GM18502 (cell line): ENCODE data around the gene PHB1.
"Not testable (repeated sequence)": the region's sequence is repeated elsewhere in the genome, so short reads cannot be mapped to it uniquely, and the experiment has no call there.

Experiments
- ATAC-seq: cut with Tn5 transposase; IDR thresholded peaks from one replicate; pipeline ENCODE4 v1.9.1; 2021; ENCODE audit warnings: mild to moderate bottlenecking; ENCODE audit not compliant: unreplicated experiment, poor library complexity

The PHB1 gene

DNA sequence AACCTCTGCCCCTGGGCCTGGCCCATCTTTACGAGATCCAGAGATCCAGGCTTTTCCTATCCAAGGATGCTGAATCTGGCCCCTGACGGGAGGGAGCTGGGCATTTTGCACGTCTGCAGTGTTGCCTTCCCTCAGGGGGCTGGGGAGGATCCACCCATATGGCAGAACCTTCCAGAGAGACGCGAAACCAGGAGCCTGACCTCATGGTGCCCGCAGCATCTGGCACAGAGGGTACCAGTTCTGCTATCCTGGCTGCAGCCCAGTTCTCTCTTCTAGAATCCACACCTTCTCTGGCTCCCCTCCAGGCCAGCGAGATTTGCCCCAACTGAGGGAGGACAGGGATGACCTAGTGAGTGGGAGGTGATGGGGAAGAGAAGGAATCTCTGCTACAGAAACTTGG, 32.1 kb downstream of the PHB1 start:
- ATAC-seq, result no peak

DNA sequence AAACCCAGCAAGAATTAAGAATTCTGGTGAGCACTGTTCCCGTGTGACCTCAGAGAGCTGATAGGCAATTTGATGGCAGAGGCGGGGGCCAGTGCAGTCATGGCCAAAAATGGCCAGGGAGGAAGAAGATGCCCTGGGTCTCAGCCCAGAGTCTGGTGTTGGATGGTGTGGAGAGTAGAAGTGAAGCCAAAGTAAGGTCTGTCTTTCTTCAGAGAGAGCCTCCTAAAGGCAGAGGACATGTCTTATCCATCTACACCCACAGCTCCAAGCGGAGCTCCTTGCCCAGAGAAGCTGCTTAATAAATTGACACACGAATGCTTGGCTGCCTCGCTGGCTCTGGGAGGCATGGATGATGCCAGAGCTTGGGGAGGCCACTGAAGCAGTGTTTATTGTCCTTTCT, 32.9 kb downstream of the PHB1 start:
- ATAC-seq, result no peak

DNA sequence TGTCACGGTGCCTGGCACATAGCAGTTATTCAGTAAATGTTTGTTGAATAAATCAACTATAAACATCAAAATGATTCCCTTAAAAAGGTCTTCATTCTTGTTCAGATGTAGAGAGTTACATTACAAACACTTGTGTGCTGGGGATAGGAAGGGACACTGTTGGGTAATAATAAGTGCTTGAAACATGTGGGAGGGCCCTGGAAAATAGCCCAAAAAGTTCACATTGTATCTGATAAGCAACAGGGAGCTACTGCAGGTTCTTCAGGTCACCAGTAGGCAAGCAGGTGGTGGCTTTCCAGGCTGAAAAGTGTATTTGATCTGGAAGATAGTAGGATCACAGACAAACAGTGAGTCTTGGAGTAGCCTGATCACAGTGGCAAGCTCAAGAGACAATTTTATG, 33.6 kb downstream of the PHB1 start:
- no peak for ATAC-seq

DNA sequence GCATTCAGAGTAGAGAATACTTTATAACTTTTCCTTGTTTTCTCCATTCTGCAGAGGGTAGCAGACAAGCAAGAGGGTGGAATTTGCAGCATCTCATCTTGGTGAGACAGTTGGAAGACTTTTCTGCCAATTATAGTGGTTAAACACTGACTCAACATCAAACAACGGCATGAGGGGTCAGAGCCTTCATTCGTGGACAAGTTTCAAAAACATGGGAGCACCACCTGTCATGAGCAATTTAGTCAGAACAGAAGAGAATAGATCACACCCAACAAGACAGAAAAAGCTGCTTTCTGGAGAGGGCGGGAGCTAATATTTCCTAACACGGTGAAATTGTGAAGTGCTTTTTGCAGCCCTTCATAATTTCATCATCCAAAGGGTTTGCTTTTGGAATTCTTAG, 34.8 kb downstream of the PHB1 start:
- ATAC-seq, result no peak

DNA sequence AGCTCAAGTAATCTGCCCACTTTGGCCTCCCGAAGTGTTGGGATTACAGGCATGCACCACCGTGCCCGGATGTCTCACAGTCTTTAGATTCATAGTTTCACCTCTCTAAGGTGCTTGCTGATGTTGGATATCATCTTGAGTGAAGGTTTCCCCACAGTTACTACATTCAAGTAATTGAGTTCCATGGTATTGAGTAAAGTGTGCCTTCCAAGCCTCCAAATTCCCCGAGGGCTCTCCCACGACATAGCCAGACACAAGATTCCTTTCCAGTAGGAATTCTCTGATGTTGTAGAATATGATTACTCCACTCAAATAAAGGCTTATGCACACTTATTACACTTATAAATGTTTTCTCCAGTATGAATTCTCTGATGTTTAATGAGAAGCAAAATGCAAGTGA, 36.4 kb downstream of the PHB1 start:
- ATAC-seq, result no peak

DNA sequence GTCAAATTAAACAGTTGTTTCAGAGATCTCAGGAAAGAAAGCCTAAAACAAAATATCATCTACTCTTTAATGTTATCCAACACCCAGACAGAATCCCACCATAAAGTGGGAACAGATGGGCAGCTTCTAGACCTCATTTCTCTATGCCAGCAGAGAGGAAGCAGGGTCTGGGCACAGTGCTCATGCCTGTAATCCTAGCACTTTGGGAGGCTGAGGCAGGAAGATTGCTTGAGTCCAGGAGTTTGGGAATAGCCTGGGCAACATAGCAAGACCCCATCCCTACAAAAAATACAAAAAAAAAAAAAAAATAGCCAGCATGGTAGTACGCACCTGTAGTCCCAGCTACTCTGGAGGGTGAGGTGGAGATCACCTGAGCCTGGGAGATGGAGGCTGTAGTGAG, 39.1 kb downstream of the PHB1 start:
- ATAC-seq, result no peak

DNA sequence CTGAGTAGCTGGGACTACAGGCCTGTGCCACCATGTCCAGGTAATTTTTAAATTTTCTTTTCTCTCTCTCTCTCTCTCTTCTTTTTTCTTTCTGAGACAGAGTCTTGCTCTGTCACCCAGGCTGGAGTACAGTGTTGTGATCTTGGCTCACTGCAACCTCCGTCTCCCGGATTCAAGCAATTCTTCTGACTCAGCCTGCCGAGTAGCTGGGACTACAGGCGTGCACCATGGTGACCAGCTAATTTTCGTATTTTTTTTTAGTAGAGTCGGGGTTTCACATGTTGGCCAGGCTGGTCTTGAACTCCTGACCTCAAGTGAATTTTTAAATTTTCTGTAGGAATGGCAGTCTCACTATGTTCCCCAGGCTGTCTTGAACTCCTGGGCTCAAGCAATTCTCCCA, 41.6 kb downstream of the PHB1 start:
- ATAC-seq, result no peak

DNA sequence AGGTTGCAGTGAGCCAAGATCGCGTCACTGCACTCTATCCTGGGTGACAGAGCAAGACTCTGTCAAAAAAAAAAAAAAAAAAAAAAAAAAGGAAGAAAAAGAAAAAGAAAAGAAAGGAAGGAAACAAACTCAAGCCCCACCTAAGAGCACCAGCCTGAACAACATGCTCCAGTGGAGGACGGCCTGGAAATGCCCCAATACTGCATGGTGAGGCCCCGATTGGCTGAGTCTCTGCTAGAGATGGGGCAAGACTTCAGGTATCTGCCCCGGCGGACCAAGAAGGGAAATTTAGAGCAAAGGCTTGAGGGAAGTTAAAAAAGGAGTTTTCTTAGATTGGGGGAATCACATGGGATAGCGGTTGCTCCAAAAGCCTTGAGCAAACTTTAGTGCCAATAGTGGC, 42.3 kb downstream of the PHB1 start:
- ATAC-seq, result no peak

DNA sequence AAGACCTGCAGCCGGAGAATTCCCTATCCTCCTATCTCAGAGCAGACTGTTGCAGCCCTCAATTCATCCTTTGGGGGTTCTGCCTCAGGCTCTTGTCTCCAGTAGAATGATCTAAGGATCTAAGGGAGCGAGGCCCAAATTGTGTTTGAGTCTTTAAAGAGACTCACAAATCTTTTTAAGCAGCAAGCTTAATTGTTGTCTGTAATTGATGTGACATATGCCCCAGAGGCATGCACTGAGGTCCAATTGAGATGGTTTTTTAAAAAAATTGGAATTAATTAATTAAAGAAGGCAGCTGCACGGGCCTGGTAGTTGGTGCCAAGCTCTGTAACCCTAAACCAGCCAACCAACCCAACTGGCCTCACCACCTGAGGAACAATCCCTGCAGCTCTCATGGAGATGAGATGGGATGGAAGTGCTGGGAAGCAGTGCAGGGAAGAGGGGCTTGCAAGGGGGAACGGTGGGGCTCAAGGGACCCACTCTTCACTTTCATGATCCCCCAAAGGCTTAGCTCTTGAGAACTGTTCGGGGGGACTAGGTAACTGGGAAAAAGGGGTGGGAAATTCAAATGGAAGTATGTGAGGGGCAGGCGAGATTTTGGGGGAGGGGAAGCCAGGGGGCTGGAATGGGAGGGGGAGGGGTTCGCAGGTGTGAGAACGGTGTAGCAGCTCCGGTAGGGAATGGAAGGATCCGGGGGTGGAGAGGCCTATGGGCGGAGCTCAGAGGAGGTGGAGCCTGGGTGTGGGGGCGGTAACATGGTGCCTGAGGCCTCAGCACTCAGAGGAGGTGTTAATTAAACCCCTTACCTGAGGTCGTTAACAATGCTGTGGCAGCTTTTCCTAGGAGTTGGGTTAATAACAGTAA, 43.5 kb downstream of the PHB1 start:
- no peak for ATAC-seq

DNA sequence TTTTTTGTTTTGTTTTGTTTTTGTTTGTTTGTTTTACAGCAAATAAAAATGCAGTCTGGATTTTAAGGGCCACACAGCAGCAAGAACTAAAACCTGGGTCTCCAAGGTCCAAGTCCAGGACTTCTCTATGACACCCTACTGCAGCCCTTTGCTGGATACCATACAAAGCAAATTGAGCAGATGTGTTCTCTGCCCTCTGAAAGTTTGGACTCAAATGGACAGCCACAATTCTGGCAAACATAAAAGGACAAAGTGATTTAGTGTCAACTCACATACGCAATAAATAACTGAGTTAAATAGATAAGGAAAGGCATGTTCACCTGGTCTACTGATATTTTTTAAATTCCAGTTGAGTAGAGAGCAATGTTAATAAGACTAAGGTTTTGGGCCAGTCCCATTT, 44.9 kb downstream of the PHB1 start:
- no peak for ATAC-seq

DNA sequence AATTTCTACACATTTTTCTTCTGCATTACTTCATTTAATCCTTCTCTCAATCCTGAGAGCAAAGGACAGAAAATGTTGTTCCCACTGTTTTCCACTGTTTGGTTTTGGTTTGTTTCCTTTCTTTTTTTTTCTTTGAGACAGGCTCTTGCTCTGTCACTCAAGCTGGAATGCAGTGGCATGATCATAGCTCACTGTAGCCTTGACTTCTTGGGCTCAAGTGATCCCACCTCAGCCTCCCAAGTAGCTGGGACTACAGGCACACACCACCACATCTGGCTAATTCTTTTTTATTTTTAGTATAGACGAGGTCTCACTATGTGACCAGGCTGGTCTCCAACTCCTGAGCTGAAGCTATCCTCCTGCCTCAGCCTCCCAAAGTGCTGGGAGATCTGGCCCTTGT, 45.6 kb downstream of the PHB1 start:
- no peak for ATAC-seq

DNA sequence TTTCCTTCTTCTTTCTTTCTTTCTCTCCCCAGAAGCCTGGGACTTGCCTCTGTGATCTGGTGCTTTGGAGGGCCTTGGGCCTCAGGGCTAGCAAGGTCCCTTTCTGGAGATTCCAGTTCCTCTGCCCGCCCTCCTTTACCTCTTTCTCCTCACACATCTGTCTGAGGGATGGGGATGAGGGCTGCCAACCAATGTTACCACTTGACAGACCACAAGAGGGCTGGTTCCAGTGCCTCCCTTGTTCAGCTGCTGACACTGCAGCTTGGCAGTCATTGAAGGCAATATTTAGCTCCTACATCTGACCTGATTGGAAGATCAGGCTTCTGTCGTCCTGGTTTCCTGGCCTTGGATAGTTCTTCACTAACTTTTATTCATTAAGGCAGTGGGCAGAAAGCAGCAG, 49.0 kb downstream of the PHB1 start:
- no peak for ATAC-seq

DNA sequence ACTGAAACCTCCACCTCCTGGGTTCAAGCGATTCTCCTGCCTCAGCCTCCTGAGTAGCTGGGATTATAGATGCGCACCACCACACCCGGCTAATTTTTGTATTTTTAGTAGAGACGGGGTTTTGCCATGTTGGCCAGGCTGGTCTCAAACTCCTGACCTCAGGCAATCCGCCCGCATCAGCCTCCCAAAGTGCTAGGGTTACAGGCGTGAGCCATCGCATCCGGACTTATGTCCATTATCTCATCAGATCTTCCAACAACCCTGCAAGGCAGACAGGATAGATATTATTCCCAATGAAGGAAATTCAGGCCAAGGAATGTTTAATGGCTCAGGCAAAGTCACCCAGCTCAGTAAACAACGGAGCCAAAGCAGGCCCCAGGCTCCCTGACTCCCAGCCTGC, 49.6 kb downstream of the PHB1 start:
- not testable (repeated sequence) for ATAC-seq

DNA sequence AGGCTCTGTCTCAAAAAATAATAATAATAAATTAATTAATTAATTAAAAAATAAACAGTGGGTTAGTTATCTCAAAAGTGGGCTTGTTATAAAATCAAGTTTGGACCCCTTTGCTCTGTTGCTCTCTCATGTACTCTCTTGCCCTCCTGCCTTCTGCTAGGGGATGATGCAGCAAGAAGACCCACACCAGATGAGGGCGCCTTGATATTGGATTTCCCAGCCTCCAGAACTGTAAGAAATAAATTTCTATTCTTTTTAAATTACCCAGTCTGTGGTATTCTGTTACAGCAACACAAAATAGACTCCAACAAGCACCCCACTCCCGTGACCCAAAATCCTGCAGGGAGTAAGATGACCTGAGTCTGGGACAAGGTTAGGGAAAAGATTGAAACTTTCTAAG, 50.6 kb downstream of the PHB1 start:
- no peak for ATAC-seq

DNA sequence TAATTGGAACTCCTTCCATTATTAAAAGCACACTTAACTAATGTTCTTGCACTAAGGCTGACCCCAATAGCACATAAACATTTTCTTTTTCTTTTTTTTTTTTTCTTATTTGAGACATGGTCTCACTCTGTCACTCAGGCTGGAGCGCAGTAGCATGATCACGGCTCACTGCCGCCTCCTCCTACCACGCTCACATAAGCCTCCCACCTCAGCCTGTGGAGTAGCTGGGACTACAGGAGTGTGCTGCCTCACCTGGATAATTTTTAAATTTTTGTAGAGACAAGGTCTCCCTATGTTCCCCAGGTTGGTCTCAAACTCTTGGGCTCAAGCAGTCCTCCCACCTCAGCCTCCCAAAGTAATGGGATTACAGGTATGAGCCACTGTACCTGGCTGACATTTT, 51.4 kb downstream of the PHB1 start:
- no peak for ATAC-seq

DNA sequence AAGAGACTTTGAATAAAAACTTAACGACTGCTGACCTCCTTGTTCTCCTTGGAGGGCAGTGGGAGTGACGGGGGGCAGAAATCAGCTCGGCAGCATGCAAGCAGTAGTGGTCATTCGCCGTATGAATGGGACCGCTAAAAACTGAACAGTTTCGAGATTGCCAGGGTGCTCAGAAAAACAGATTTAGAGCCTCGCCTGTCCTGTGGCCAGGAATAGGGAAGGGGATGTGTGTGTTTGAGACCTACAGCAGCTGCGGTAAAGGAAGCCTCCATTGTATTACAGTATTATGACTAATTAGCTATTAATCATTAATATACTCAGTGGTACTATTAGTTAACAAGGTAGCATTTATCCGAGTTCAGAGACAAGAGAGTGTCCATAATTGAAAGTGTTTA, 52.0 kb downstream of the PHB1 start:
- ATAC-seq, result no peak

DNA sequence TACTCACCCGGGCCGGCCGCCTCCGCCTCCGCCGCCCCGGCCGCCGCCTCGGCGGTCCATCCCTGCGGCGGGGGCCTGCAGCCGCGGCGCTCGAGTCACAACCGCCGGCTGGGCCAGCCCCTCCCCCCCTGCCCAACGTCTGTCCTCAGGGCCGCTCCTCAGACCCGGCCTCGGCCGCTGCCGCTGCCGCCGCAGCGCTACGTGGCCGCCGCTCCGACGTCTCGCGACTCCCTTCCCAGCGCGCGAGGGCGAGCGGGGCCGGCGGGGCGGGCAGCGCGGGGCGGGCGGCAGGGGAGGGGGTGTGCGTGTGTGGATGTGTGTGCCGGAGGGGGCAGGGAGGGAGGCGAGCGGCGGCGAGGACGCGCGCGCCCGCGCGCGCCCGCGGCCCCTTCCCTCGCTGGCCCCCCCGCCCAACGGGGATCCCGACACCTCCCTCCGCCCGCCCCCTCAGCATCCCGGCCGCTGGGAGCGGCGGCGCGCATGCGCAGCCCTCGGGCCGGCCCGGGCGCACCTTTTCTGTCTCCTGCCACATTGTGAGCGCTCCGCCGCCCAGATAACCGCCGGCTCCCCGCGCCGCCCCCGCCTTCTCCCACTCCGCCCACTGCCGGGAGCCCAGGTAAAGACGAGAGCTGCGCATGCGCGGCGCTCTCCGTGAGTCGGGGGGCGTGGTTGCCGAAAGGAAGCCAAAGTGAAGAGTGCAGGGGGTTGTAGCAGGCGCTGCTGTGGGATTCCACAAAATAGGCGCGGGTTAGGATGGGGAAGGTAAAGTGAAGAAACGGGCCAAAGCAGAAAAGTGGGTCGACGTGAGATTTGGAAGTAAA, 52.6 kb downstream of the PHB1 start, which contains the start of gene ZNF652:
ZNF652 (minus strand) TSS at position 349 of the 821 bp plus-strand sequence. CDS start 44,525 bp downstream, outside the sequence.
- ATAC-seq, result peak; percentile 57

DNA sequence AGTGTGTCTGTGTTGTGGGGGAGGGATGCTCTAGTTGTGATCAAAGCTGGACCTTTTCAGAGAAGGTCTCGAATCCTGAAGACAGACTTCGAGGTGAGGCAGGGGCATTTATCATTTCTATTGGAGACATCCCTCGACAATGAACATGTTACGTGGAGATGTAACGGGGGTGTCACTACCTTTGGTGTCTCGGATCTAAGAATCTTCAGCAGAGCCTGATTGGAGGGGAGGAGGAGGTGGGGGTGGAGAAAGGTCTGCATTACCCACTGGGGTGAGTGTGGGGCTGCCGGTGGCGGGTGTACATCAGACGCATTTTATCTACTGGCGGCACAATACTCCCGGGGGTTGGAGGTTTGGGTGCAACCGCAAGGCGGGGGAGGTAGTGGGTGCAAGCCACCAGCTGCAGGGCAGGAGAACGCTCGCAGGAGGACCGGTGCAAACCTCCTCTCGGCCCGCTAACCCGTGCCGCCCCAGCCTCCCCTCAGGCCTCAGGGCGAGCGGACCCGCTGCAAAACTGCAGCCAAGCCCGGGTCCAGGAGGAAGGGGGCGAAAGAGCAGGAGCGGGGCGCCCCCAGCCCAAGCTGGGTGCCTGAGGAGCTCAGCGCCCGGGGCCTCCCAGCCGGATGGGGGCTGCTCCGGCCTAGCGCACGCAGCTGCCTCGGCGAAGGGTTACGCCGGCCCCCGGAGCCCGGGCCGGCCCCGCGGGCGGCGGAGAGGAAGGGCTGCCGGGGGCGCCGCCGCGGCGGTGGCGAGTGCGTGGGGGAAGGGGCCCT, 53.4 kb downstream of the PHB1 start:
- ATAC-seq, result peak; percentile 33

DNA sequence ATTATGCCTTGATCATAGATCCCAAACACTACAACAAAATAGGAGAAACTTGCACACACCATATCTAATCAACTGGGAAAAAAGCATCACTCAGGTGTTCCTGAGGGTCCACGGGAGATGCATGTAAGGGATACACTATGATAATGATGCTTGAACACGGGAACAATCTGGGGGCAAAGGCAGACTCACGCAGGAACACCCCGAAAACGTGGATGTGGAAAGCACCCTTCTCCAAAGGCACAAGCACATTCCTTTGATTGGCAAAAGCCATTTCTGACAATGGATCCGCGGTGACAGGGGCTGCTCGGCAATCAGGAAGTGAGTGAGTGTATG, 53.9 kb downstream of the PHB1 start:
- no peak for ATAC-seq

DNA sequence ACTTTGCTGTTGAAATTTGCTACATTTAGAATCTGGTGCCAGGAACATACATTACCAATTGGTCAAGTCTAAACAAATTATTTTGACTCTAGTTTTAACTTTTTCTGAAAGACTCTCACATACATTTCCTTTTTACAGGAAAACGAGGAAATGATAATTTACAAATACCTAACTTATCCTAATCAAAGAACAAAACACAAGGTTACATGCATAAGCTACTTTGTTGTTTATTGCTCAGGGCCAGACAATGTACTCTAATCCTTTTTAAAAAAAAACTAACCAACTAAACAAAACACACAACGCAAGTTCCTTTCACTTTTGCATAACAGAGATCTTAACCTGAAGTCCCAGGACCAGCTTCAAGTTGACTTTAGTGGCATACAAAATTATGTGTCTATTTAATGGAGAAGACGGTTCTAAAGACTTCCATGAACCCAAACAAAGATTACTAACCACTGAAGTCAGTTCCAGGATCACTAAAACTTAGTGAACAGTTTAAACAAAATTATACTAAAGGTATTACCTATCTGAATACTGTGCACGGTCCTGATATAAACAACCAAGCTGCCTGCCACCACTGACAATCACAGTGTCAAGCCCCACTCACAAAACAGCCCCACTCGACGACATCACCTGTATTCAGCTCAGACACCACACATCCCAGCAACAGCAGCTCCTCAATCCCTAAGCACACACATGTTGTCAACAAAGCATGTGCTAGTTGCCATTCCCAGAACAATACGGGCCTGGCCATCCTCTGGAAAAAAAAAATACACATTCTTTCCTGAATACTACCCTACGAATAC, 54.5 kb downstream of the PHB1 start:
- ATAC-seq, result no peak
